NCI-H1694 treated with DMSO at 0.1 percent for 48 hours (cell line): ENCODE measurements around the gene OSTC.

Source experiments
- DNase-seq: peaks from one replicate; lab custom pipeline; 2025; lab: John Stamatoyannopoulos, UW

OSTC gene

GRCh38 chr4:108650212-108651013 is at the start of gene OSTC:
Gene OSTC, plus strand, starts transcription at chr4:108650599. Its CDS starts 57 bp downstream, at chr4:108650656.
- peak; percentile 87 for DNase-seq

- DNase-seq, result no peak
Observed at GRCh38 chr4:108601106-108601505, 49.3 kb upstream of the OSTC start.

GRCh38 chr4:108601532-108601931 is 48.9 kb upstream of the OSTC start:
- DNase-seq, result no peak

GRCh38 chr4:108602163-108602562 is 48.2 kb upstream of the OSTC start:
- no peak for DNase-seq

- no peak for DNase-seq
Observed at GRCh38 chr4:108607079-108607815, 43.2 kb upstream of the OSTC start.

- no peak for DNase-seq
Observed at GRCh38 chr4:108611365-108611764, 39.0 kb upstream of the OSTC start.

- no peak for DNase-seq
Observed at GRCh38 chr4:108612365-108612764, 38.0 kb upstream of the OSTC start.

- DNase-seq, result peak; percentile 9
Observed at GRCh38 chr4:108619372-108620100, 30.9 kb upstream of the OSTC start.

- peak; percentile 92 for DNase-seq
Observed at GRCh38 chr4:108620101-108620932, 30.1 kb upstream of the OSTC start, which contains the start of gene RPL34. Gene RPL34, plus strand, starts transcription at chr4:108620576. Its CDS starts 1,384 bp downstream, at chr4:108621960.

GRCh38 chr4:108620933-108621905 is 29.2 kb upstream of the OSTC start:
- peak; percentile 0 for DNase-seq

- no peak for DNase-seq
Observed at GRCh38 chr4:108622022-108622421, 28.4 kb upstream of the OSTC start.

GRCh38 chr4:108622828-108623227 is 27.6 kb upstream of the OSTC start:
- no peak for DNase-seq

GRCh38 chr4:108624263-108625056 is 25.9 kb upstream of the OSTC start:
- DNase-seq, result no peak

GRCh38 chr4:108626056-108626455 is 24.3 kb upstream of the OSTC start:
- DNase-seq, result no peak

- no peak for DNase-seq
Observed at GRCh38 chr4:108628411-108628810, 22.0 kb upstream of the OSTC start.

GRCh38 chr4:108635070-108635655 is 15.2 kb upstream of the OSTC start:
- no peak for DNase-seq

- no peak for DNase-seq
Observed at GRCh38 chr4:108636246-108636645, 14.2 kb upstream of the OSTC start.

GRCh38 chr4:108637856-108638255 is 12.5 kb upstream of the OSTC start:
- DNase-seq, result no peak

- DNase-seq, result no peak
Observed at GRCh38 chr4:108644237-108644636, 6.2 kb upstream of the OSTC start.
